ENCODE measurements around the gene TLDC2. TPM values are rescaled to one million over a fixed set of nuclear protein-coding genes. Genes with fewer than 3 reads are reported as not detected.
"Not testable (repeated sequence)": the region's sequence is repeated elsewhere in the genome, so short reads cannot be mapped to it uniquely, and the experiment has no call there.

The TLDC2 gene
- total RNA-seq, 4 donors from 2014 or later, result 0.27 to 3.7 (median 0.27) TPM; not detected in 1

DNA sequence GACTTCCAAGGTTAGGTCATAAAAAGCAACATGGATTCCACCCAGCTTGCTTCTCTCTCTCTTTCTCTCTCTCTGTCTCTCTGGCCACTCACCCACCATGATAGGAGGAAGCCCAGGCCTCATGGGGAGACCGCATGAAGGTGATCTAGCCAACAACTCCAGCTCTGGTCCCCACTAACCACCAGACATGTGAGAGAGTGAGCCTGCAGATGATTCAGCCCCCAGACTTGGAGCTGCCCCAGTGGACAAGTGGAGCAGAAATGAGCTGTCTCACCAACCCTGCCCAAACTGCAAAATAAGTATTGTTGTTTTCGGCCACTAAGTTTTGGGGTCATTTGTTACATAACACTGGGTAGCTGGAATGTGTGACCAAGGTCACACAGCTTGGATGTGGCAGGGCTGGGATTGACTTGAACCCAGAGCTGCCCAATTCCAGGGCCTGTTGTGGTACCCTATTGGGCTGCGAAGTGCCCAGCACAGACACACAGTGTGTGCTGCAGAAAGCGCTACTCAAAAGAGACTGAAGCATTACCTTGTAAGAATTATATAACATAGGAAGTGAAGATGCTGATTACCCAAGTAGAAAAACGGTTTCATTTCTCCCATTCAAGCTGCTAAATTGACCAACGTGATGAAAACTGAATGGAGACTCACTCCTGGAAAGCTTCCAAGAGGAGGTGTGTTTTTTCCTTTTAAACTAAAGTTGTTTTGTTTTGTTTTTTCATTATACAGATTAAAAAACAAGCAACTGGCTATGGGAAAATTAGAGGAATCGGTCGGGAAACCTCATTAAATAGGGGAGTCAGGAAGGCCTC, 9.1 kb upstream of the TLDC2 start:
- Histone ChIP-seq H3K4me1 (peaks cover 0 to 26% (median 4%) of the 10 kb centered on the region in 3 donors), H3K4me3 (no peak overlapping the region), H3K36me3 (no peaks in the 10 kb centered on the region), H3K27me3 (no peaks in the 10 kb centered on the region), H3K27ac (peak overlapping the region in 1 of 4 donors; percentile 95), H3K9me3 (no peaks in the 10 kb centered on the region)
- no peak for ATAC-seq
- 60 to 86% methylated on average over 4 to 6 of the region's 8 CpGs for WGBS, 2 donors (ENCODE audit: low coverage in 1 of 2)
- no peak for TF ChIP-seq POLR2A (IDR thresholded peaks at IDR 0.05)
- no peak for TF ChIP-seq POLR2AphosphoS5 (IDR thresholded peaks at IDR 0.05)
- TF ChIP-seq, protein P1, sequence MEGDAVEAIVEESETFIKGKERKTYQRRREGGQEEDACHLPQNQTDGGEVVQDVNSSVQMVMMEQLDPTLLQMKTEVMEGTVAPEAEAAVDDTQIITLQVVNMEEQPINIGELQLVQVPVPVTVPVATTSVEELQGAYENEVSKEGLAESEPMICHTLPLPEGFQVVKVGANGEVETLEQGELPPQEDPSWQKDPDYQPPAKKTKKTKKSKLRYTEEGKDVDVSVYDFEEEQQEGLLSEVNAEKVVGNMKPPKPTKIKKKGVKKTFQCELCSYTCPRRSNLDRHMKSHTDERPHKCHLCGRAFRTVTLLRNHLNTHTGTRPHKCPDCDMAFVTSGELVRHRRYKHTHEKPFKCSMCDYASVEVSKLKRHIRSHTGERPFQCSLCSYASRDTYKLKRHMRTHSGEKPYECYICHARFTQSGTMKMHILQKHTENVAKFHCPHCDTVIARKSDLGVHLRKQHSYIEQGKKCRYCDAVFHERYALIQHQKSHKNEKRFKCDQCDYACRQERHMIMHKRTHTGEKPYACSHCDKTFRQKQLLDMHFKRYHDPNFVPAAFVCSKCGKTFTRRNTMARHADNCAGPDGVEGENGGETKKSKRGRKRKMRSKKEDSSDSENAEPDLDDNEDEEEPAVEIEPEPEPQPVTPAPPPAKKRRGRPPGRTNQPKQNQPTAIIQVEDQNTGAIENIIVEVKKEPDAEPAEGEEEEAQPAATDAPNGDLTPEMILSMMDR (IDR thresholded peaks at IDR 0.05), result no peak
- no peak for TF ChIP-seq EP300 (IDR thresholded peaks at IDR 0.05)

DNA sequence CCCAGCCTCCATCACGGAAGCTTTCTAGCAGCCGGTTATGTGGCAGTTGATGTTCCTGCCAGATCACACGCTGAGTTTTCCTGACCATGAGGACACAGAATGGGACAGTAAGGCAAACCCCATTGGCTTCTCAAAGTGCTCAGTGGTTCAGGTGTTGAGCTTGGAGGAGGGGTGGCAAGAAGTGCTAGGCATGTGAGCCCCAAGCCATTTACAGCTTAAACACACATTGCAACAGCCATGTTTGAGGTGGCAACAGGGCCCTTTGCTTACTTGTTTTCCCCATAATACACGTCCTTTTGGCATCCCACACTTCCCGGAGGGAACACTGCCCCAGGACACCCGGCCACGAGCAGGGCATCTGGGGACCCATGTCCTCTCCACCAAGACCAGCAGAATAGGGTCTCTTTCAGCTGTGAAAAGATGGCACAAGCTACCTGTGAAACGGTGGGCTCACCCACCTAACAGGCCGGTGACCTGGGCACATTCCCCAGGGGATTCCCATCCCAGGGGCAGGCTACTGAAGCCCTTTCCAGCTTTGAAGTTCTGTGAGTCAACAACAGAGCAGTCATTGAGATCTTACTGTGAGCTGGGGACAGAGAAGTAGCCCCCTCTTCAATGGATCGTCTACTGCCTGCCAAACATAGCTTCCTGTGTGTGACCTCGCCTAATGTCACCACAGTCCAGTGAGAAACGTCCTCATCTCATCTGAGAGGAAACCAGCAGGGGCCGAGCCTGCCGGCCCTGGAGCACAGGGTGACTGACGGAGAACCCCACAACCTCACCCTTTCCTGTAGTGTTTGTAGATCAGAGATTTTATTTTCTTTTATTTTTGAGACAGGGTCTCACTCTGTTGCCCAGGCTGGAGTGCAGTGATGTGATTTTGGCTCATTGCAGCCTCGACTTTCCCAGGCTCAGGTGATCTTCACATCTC, 4.0 kb upstream of the TLDC2 start:
- H3K27ac ChIP-seq, result no peak overlapping the region
- WGBS, 2 donors (ENCODE audit: low coverage in 1 of 2), result 55 to 60% methylated on average over 6 to 12 of the region's 16 CpGs
- H3K4me3 ChIP-seq, result no peak overlapping the region
- no peaks in the 10 kb centered on the region for H3K4me1 ChIP-seq
- TF ChIP-seq POLR2AphosphoS5 (IDR thresholded peaks at IDR 0.05), result no peak
- TF ChIP-seq, protein P1 (IDR thresholded peaks at IDR 0.05), result no peak
- no peak for TF ChIP-seq EP300 (IDR thresholded peaks at IDR 0.05)
- TF ChIP-seq POLR2A (IDR thresholded peaks at IDR 0.05), result no peak
- no peaks in the 10 kb centered on the region for H3K9me3 ChIP-seq
- no peaks in the 10 kb centered on the region for H3K36me3 ChIP-seq
- no peak for ATAC-seq
- H3K27me3 ChIP-seq, result no peaks in the 10 kb centered on the region

DNA sequence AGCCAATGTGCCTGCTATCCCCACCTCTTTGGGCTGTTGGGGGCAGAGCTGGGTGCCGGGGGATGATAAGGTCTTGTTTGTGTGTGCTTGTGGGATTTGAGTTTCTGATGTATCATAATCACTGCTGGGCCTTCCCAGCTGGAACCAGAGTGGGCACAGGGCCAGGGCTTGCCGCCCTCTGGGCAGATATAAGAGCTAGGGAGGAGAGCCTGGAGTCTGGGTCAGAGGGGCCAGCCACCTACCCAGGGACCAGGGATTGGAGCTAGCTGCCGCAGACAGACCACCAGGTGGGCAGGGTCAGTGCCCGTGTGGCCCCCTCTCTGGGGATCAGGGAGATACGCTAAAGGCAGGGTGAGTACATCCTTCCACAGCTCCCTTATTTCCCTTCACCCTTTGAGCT, 3.1 kb upstream of the TLDC2 start:
- 50 to 67% methylated on average over 1 of the region's 5 CpGs for WGBS, 2 donors (ENCODE audit: low coverage in 1 of 2)
- Histone ChIP-seq H3K4me1 (no peaks in the 10 kb centered on the region), H3K27ac (no peak overlapping the region), H3K4me3 (no peak overlapping the region), H3K27me3 (no peaks in the 10 kb centered on the region), H3K36me3 (no peaks in the 10 kb centered on the region), H3K9me3 (no peaks in the 10 kb centered on the region)
- TF ChIP-seq EP300 (IDR thresholded peaks at IDR 0.05) (no peak), POLR2A (IDR thresholded peaks at IDR 0.05) (no peak), POLR2AphosphoS5 (IDR thresholded peaks at IDR 0.05) (no peak)
- TF ChIP-seq, protein P1 (IDR thresholded peaks at IDR 0.05), result no peak
- no peak for ATAC-seq

DNA sequence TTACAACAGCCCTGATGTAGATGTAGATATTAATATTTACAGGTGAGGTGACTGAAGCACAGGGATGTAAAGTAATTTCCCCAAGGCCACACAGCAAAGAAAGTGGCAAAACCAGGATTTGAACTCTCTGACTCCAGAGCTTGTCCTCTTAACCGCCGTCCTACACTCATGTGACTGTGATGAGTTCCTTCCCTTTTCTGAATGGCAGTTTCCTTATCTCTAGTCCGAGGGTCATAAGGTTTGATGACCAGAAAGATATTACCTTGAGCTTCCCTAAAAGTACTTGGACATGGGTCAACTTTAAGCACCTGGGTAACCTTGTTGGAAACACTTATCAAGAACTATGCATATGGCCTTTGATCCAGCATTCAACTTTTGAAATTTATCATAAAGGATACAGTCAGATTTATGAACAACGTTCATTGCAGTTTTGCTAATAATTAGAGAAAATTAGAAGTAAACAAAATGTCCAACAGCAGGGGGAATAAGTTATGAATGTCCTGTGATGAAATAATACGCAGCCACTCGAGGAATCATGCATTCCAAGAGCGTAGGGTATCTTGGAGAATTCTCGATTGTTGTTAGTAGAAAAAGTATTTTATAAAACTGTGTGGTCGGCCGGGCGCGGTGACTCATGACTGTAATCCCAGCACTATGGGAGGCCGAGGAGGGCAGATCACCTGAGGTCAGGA, 2.3 kb upstream of the TLDC2 start:
- no peaks in the 10 kb centered on the region for H3K4me1 ChIP-seq
- 77 to 87% methylated on average over 13 of the region's 13 CpGs for WGBS, 2 donors (ENCODE audit: low coverage in 1 of 2)
- H3K4me3 ChIP-seq, result no peak overlapping the region
- no peak for TF ChIP-seq POLR2AphosphoS5 (IDR thresholded peaks at IDR 0.05)
- no peak for TF ChIP-seq EP300 (IDR thresholded peaks at IDR 0.05)
- TF ChIP-seq POLR2A (IDR thresholded peaks at IDR 0.05), result no peak
- TF ChIP-seq, protein P1 (IDR thresholded peaks at IDR 0.05), result no peak
- ATAC-seq, result no peak
- H3K9me3 ChIP-seq, result no peaks in the 10 kb centered on the region
- no peaks in the 10 kb centered on the region for H3K27me3 ChIP-seq
- no peak overlapping the region for H3K27ac ChIP-seq
- no peaks in the 10 kb centered on the region for H3K36me3 ChIP-seq

DNA sequence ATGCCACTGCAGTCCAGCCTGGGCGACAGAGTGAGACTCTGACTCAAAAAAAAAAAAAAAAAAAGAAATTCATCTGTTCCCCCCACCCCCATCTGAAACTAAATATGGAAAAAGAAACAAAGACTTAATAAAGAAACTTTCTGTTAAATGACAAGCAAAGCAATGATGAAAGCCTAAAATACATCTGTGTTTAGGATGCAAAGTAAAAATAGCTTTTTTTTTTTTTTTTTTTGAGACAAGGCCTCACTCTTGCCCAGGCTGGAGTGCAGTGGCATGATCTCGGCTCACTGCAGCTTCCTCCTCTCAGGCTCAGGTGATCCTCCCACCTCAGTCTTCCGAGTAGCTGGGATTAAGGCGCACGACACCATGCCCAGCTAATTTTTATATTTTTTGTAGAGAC, 845 bp upstream of the TLDC2 start:
- not testable (repeated sequence) for H3K36me3 ChIP-seq, H3K4me3 ChIP-seq, H3K9me3 ChIP-seq, ATAC-seq, H3K27me3 ChIP-seq, H3K4me1 ChIP-seq, H3K27ac ChIP-seq
- 54 to 79% methylated on average over 3 to 4 of the region's 5 CpGs for WGBS, 2 donors (ENCODE audit: low coverage in 1 of 2)
